CD14-positive monocyte (primary cell): Measurements from ENCODE around the gene APP. TPM values are rescaled to one million over a fixed set of nuclear protein-coding genes. Genes with fewer than 3 reads are reported as not detected.

Experiments
- DNase-seq, 3 donors: peaks; one replicate each; pipeline ENCODE4 v3.0.0-alpha.2; 2011 to 2022
- H2AFZ ChIP-seq: 2 replicates; pipeline ENCODE4 v1.6.0; 2012; ENCODE audit warnings: mild to moderate bottlenecking, low read depth, low read length, inconsistent platforms; ENCODE audit not compliant: insufficient read depth, poor library complexity, severe bottlenecking
- H3K27ac ChIP-seq, 2 donors: 1 replicate in 1 of 2; 2 replicates in 1 of 2; pipeline ENCODE4 v1.5.1; 2012 to 2013; ENCODE audit warnings: low read length in 2 of 2, control low read depth in 1 of 2, inconsistent platforms in 1 of 2, low read depth in 1 of 2, mild to moderate bottlenecking in 1 of 2
- H3K27me3 ChIP-seq, 2 donors: one replicate each; pipeline versions ENCODE4 v1.6.0 to v1.6.1; 2011 to 2013; ENCODE audit warnings: low read length in 2 of 2; ENCODE audit not compliant: control insufficient read depth in 2 of 2, insufficient read depth in 2 of 2
- H3K36me3 ChIP-seq, 2 donors: replicated peaks in 1 of 2; 1 replicate in 1 of 2; 2 replicates in 1 of 2; pipeline versions ENCODE4 v1.5.1 to v1.6.1; 2012 to 2013; ENCODE audit warnings: low read length in 2 of 2, control low read depth in 1 of 2, inconsistent platforms in 1 of 2, mild to moderate bottlenecking in 1 of 2; ENCODE audit not compliant: insufficient read depth in 2 of 2, control insufficient read depth in 1 of 2
- H3K4me1 ChIP-seq, 2 donors: 1 replicate in 1 of 2; 2 replicates in 1 of 2; pipeline versions ENCODE4 v1.5.1 to v1.6.1; 2012 to 2013; ENCODE audit warnings: low read length in 2 of 2, control low read depth in 1 of 2, inconsistent platforms in 1 of 2, mild to moderate bottlenecking in 1 of 2, moderate library complexity in 1 of 2; ENCODE audit not compliant: insufficient read depth in 2 of 2, control insufficient read depth in 1 of 2
- H3K4me2 ChIP-seq: replicated peaks from 2 replicates; pipeline ENCODE3; 2012; ENCODE audit warnings: low read length, moderate library complexity, mild to moderate bottlenecking; ENCODE audit not compliant: poor library complexity, severe bottlenecking; ENCODE audit errors: extremely low read depth
- H3K4me3 ChIP-seq, 3 experiments: fragments of 200-600 bp in 1 of 3; sonication (generic) in 1 of 3; replicated peaks in 1 of 3; 1 replicate in 2 of 3; 2 replicates in 1 of 3; pipeline ENCODE4 v1.5.1; 2011 to 2013; ENCODE audit warnings: low read length in 3 of 3, mild to moderate bottlenecking in 3 of 3, control low read depth in 2 of 3, low read depth in 2 of 3, inconsistent platforms in 1 of 3, moderate library complexity in 1 of 3
- H3K79me2 ChIP-seq: 2 replicates; pipeline ENCODE4 v1.6.0; 2012; ENCODE audit warnings: mild to moderate bottlenecking, control low read depth, inconsistent platforms, low read length, moderate library complexity; ENCODE audit not compliant: insufficient read depth
- H3K9ac ChIP-seq: 2 replicates; pipeline ENCODE4 v1.6.0; 2017; ENCODE audit warnings: low read length, mild to moderate bottlenecking; ENCODE audit not compliant: insufficient read depth, poor library complexity, severe bottlenecking
- H3K9me3 ChIP-seq, 2 donors: replicated peaks in 1 of 2; 1 replicate in 1 of 2; 2 replicates in 1 of 2; pipeline versions ENCODE4 v1.5.1 to v1.6.1; 2012 to 2013; ENCODE audit warnings: low read length in 2 of 2, control low read depth in 1 of 2; ENCODE audit not compliant: control insufficient read depth in 1 of 2, insufficient read depth in 1 of 2
- H4K20me1 ChIP-seq: 2 replicates; pipeline ENCODE4 v1.6.0; 2012; ENCODE audit warnings: mild to moderate bottlenecking, low read length, control low read depth, moderate library complexity; ENCODE audit not compliant: insufficient read depth
- H3K27ac Mint-ChIP-seq, 7 donors: one replicate each; pipeline ENCODE4 v1.8.0; 2020; ENCODE audit warnings: mild to moderate bottlenecking in 7 of 7, mixed read lengths in 7 of 7, moderate library complexity in 6 of 7, inconsistent platforms in 2 of 7
- H3K27me3 Mint-ChIP-seq, 3 donors: one replicate each; pipeline ENCODE4 v1.8.0; 2021 to 2022; ENCODE audit warnings: low read depth in 3 of 3, mild to moderate bottlenecking in 3 of 3, mixed read lengths in 3 of 3, moderate library complexity in 3 of 3, inconsistent platforms in 1 of 3
- H3K36me3 Mint-ChIP-seq, 2 donors: one replicate each; pipeline ENCODE4 v1.8.0; 2020; ENCODE audit warnings: mixed read lengths in 2 of 2, inconsistent platforms in 1 of 2, mild to moderate bottlenecking in 1 of 2
- H3K4me1 Mint-ChIP-seq: one replicate; pipeline ENCODE4 v1.8.0; 2020; ENCODE audit warnings: mild to moderate bottlenecking, mixed read lengths
- H3K4me3 Mint-ChIP-seq, 2 donors: one replicate each; pipeline ENCODE4 v1.8.0; 2020; ENCODE audit warnings: mild to moderate bottlenecking in 2 of 2, mixed read lengths in 2 of 2, moderate library complexity in 1 of 2
- H3K9me3 Mint-ChIP-seq, 7 donors: one replicate each; pipeline ENCODE4 v1.8.0; 2020 to 2022; ENCODE audit warnings: mixed read lengths in 7 of 7, mild to moderate bottlenecking in 6 of 7, moderate library complexity in 6 of 7, inconsistent platforms in 2 of 7
- CTCF ChIP-seq: fragments of 200-600 bp; IDR thresholded peaks from one replicate; pipeline ENCODE4 v1.8.0; 2022; ENCODE audit warnings: antibody characterized with exemption, mild to moderate bottlenecking
- WGBS: methylation state at CpG from one replicate; pipeline ENCODE4 v1.1.5; 2013; ENCODE audit warnings: missing lambda C conversion rate; ENCODE audit not compliant: insufficient coverage; 5-methylcytosine and 5-hydroxymethylcytosine counted together
- intact Hi-C, 2 donors: fragments of 100-400 bp; cut with micrococcal nuclease; formaldehyde crosslinking; loops; one replicate each; pipeline versions ENCODE4 v1.15.0 to v1.15.1; 2023
- polyA plus RNA-seq, 3 donors: library from polyadenylated mRNA; depleted of rRNA in 1 of 3; unstranded in 2 of 3; stranded (reverse) in 1 of 3; fragments of 300-500 nt in 2 of 3; fragments of >200 nt in 1 of 3; fragmentation: Illumina TruSeq in 2 of 3; gene quantifications; 1 replicate in 2 of 3; 2 replicates in 1 of 3; pipeline ENCODE4 v1.2.3, GENCODE V29; 2012 to 2021

The APP gene
- polyA plus RNA-seq, 3 donors: 28.0 to 118 (median 35.1) TPM

DNA sequence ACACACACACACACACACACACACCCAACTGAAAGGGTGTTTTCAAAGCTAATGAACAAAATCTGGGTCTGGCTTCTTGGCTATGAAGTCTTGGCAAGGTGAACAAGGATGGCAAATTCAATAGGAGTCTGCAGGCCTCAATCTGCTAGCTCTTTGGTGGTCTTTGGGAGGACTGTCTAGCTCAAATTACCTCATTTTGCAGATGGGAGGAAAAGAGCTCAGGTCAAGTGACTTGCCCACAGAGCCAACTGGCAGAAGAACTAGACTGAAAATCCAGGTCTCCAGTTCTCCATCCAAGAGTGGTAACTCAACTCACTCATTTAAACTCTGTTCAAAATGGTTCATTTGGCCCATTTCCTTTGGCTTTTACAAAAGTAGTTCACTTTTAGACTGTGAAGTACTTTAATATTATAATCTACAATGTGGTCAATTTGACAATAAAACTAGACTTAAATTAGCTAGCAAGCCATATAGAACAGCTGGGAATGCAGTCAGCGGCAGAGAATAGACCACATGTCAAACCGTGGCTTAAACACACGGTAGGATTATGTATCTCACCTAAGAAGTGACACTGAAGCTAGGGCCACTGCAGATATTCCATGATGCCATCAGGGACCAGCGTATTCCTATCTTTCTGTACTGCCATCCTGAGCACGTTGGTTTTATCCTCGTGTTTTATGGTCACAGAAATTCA, 112.9 kb downstream of the APP start:
- H3K4me3 ChIP-seq: no peak overlapping the region
- H2AFZ ChIP-seq: no peak overlapping the region
- no peak overlapping the region for H3K27ac ChIP-seq
- no peak overlapping the region for H3K4me2 ChIP-seq
- peaks cover 0 to 2% of the 10 kb centered on the region in 2 donors for H3K36me3 ChIP-seq
- peaks cover 8 to 9% of the 10 kb centered on the region in 2 donors for H3K36me3 Mint-ChIP-seq
- 85% methylated on average over 4 of the region's 6 CpGs for WGBS
- H3K27me3 ChIP-seq: no peaks in the 10 kb centered on the region
- intact Hi-C loops: no loop called here
- no peaks in the 10 kb centered on the region for H3K9me3 Mint-ChIP-seq
- H3K9me3 ChIP-seq: no peaks in the 10 kb centered on the region
- no peak overlapping the region for H3K4me3 Mint-ChIP-seq
- no peak overlapping the region for H3K27ac Mint-ChIP-seq
- peaks cover 0 to 2% (median 2%) of the 10 kb centered on the region in 3 donors for H3K27me3 Mint-ChIP-seq
- no peak for TF ChIP-seq CTCF
- H3K4me1 Mint-ChIP-seq: peaks cover 17% of the 10 kb centered on the region
- H4K20me1 ChIP-seq: peaks cover 6% of the 10 kb centered on the region
- no peak overlapping the region for H3K9ac ChIP-seq
- H3K79me2 ChIP-seq: peaks cover 32% of the 10 kb centered on the region
- H3K4me1 ChIP-seq: peaks cover 0 to 3% of the 10 kb centered on the region in 2 donors
- no peak for DNase-seq

GRCh38 chr21:26055841-26056264, 114.7 kb downstream of the APP start:
- no peaks in the 10 kb centered on the region for H3K27me3 ChIP-seq
- peaks cover 6% of the 10 kb centered on the region for H4K20me1 ChIP-seq
- 83% methylated on average over 4 of the region's 5 CpGs for WGBS
- H3K4me2 ChIP-seq: no peak overlapping the region
- peaks cover 4 to 16% of the 10 kb centered on the region in 2 donors for H3K36me3 ChIP-seq
- intact Hi-C loops: no loop called here
- H3K9ac ChIP-seq: no peak overlapping the region
- no peak overlapping the region for H2AFZ ChIP-seq
- no peaks in the 10 kb centered on the region for H3K9me3 Mint-ChIP-seq
- peaks cover 6% of the 10 kb centered on the region for H3K4me1 Mint-ChIP-seq
- TF ChIP-seq CTCF: no peak
- H3K27me3 Mint-ChIP-seq: peaks cover 0 to 2% (median 2%) of the 10 kb centered on the region in 3 donors
- no peak overlapping the region for H3K4me3 ChIP-seq
- peaks cover 24% of the 10 kb centered on the region for H3K79me2 ChIP-seq
- no peak overlapping the region for H3K4me3 Mint-ChIP-seq
- H3K27ac ChIP-seq: no peak overlapping the region
- H3K9me3 ChIP-seq: no peaks in the 10 kb centered on the region
- peaks cover 18 to 21% of the 10 kb centered on the region in 2 donors for H3K36me3 Mint-ChIP-seq
- H3K4me1 ChIP-seq: no peaks in the 10 kb centered on the region
- H3K27ac Mint-ChIP-seq: no peak overlapping the region
- DNase-seq: no peak
